WTC11 (cell line): ENCODE measurements around the gene SECISBP2L. TPM values are rescaled to one million over a fixed set of nuclear protein-coding genes. Genes with fewer than 3 reads are reported as not detected.

Experiments
- ATAC-seq: fragments of 200-7000 bp; cut with Tn5 transposase; 2 replicates; pipeline ENCODE4 v1.10.0; 2021; ENCODE audit warnings: mild to moderate bottlenecking, moderate library complexity
- CTCF ChIA-PET: fragments of 300-600 bp; sonication (Branson Sonifier 250); formaldehyde crosslinking; loops from one replicate; lab custom pipeline; 2021; ENCODE audit warnings: antibody characterized with exemption; lab: Charles Lee
- POLR2A ChIA-PET: fragments of 350-600 bp; sonication (Branson Sonifier 250); formaldehyde crosslinking; loops from one replicate; lab custom pipeline; 2021; ENCODE audit warnings: antibody characterized with exemption; lab: Charles Lee
- DNase-seq: peaks from one replicate; pipeline ENCODE4 v3.0.0; 2021; ENCODE audit warnings: low spot score
- H3K27ac Mint-ChIP-seq: 2 replicates; pipeline ENCODE4 v1.8.0; 2021; ENCODE audit warnings: mixed read lengths
- H3K27me3 Mint-ChIP-seq: 2 replicates; pipeline ENCODE4 v1.8.0; 2021; ENCODE audit warnings: low read depth, mild to moderate bottlenecking, moderate library complexity, mixed read lengths
- H3K36me3 Mint-ChIP-seq: 2 replicates; pipeline ENCODE4 v1.8.0; 2021; ENCODE audit warnings: mixed read lengths
- H3K4me1 Mint-ChIP-seq: 2 replicates; pipeline ENCODE4 v1.8.0; 2022; ENCODE audit warnings: mixed read lengths
- H3K4me3 Mint-ChIP-seq: 2 replicates; pipeline ENCODE4 v1.8.0; 2021; ENCODE audit warnings: mild to moderate bottlenecking, moderate library complexity, mixed read lengths
- H3K9me3 Mint-ChIP-seq: 2 replicates; pipeline ENCODE4 v1.8.0; 2021; ENCODE audit warnings: mixed read lengths
- AFF4 ChIP-seq: sonication (generic); formaldehyde crosslinking; IDR thresholded peaks from 2 replicates; pipeline ENCODE4 v1.8.1; 2023; ENCODE audit warnings: mild to moderate bottlenecking, missing genetic modification reagents, borderline replicate concordance
- ATF6 ChIP-seq: sonication (generic); formaldehyde crosslinking; IDR thresholded peaks from 2 replicates; pipeline ENCODE4 v1.8.1; 2023; ENCODE audit warnings: mild to moderate bottlenecking, missing genetic modification reagents
- CBFB ChIP-seq: sonication (generic); formaldehyde crosslinking; IDR thresholded peaks from 2 replicates; pipeline ENCODE4 v1.8.1; 2022; ENCODE audit warnings: mild to moderate bottlenecking, low read depth, missing genetic modification reagents
- NR2C2 ChIP-seq: sonication (generic); formaldehyde crosslinking; IDR thresholded peaks from 2 replicates; pipeline ENCODE4 v1.8.0; 2022; ENCODE audit warnings: mild to moderate bottlenecking, missing genetic modification reagents
- OVOL2 ChIP-seq: fragments of 250-450 bp; sonication (Bioruptor Pico); IDR thresholded peaks from 2 replicates; pipeline ENCODE4 v1.9.0; 2021; ENCODE audit warnings: mild to moderate bottlenecking, borderline replicate concordance
- PRDM15 ChIP-seq: sonication (generic); formaldehyde crosslinking; IDR thresholded peaks from 2 replicates; pipeline ENCODE4 v1.8.0; 2022; ENCODE audit warnings: missing genetic modification reagents
- SMAD4 ChIP-seq: sonication (generic); formaldehyde crosslinking; IDR thresholded peaks from 2 replicates; pipeline ENCODE4 v1.8.0; 2022; ENCODE audit warnings: mild to moderate bottlenecking, missing genetic modification reagents
- TEAD1 ChIP-seq: sonication (generic); formaldehyde crosslinking; IDR thresholded peaks from 2 replicates; pipeline ENCODE4 v1.8.0; 2022; ENCODE audit warnings: mild to moderate bottlenecking, missing genetic modification reagents
- ZNF121 ChIP-seq: sonication (generic); formaldehyde crosslinking; IDR thresholded peaks from 2 replicates; pipeline ENCODE4 v1.8.0; 2023; ENCODE audit warnings: missing genetic modification reagents
- ZNF219 ChIP-seq: sonication (generic); formaldehyde crosslinking; IDR thresholded peaks from 2 replicates; pipeline ENCODE4 v1.8.0; 2023; ENCODE audit warnings: missing genetic modification reagents, mild to moderate bottlenecking, borderline replicate concordance
- ZNF317 ChIP-seq: sonication (generic); formaldehyde crosslinking; IDR thresholded peaks from 2 replicates; pipeline ENCODE4 v1.8.1; 2023; ENCODE audit warnings: low read depth, mild to moderate bottlenecking, moderate library complexity, missing genetic modification reagents, borderline replicate concordance
- ZNF416 ChIP-seq: fragments of 250-450 bp; sonication (Bioruptor Pico); IDR thresholded peaks from 2 replicates; pipeline ENCODE4 v1.9.0; 2021; ENCODE audit warnings: mild to moderate bottlenecking, inconsistent platforms
- total RNA-seq: library from RNA; stranded (reverse); gene quantifications from 3 replicates; pipeline ENCODE4 v1.2.3, GENCODE V29; 2021
- TF ChIP-seq, protein P1 (sequence below): sonication (generic); formaldehyde crosslinking; IDR thresholded peaks from 2 replicates; pipeline ENCODE4 v1.8.0; 2022; ENCODE audit warnings: mild to moderate bottlenecking, missing genetic modification reagents
- TF ChIP-seq, protein P2 (sequence below): sonication (generic); formaldehyde crosslinking; IDR thresholded peaks from 2 replicates; pipeline ENCODE4 v1.8.0; 2022; ENCODE audit warnings: mild to moderate bottlenecking, missing genetic modification reagents
- TF ChIP-seq, protein P3 (sequence below): sonication (generic); formaldehyde crosslinking; IDR thresholded peaks from 2 replicates; pipeline ENCODE4 v1.8.0; 2022; ENCODE audit warnings: mild to moderate bottlenecking, missing genetic modification reagents

SECISBP2L gene
- total RNA-seq, 1 experiment from 2014 or later: 30.4 TPM

DNA sequence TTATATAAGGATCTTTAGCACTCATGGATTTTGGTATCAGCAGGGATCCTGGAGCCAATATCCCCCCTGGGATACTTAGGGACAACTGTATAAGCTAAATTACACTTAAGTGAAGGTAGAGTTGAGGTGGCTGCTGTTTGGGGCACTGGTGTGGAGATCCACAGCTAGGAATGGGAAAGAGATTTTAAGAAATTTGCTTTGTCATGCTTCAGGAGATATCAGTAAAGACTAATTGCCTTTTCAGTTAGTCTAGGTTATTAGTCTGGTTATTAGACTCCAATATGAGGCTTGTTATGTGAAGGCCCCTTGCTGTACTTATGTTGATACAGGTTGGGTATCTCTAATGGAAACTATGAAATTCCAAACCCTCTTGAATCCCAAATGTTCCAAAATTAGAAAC, 1.2 kb upstream of the SECISBP2L start:
- Mint-ChIP-seq H3K27ac (no peak overlapping the region), H3K27me3 (no peaks in the 10 kb centered on the region; the same call in 1 of the 2 replicates), H3K36me3 (no peaks in the 10 kb centered on the region; the same call in 1 of the 2 replicates), H3K4me3 (no peak overlapping the region), H3K9me3 (peaks cover 17% of the 10 kb centered on the region), H3K4me1 (peaks cover 17% of the 10 kb centered on the region)
- TF ChIP-seq ZNF219 (no peak), SMAD4 (CRISPR knock-in tag) (no peak), NR2C2 (CRISPR knock-in tag) (no peak), PRDM15 (CRISPR knock-in tag) (no peak), ATF6 (CRISPR knock-in tag) (no peak), ZNF416 (CRISPR knock-in tag) (no peak), TEAD1 (CRISPR knock-in tag) (no peak), ZNF317 (CRISPR knock-in tag) (no peak), OVOL2 (CRISPR knock-in tag) (no peak), CBFB (no peak), ZNF121 (CRISPR knock-in tag) (no peak), AFF4 (CRISPR knock-in tag) (no peak)
- TF ChIP-seq, protein P1, sequence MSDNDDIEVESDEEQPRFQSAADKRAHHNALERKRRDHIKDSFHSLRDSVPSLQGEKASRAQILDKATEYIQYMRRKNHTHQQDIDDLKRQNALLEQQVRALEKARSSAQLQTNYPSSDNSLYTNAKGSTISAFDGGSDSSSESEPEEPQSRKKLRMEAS (CRISPR knock-in tag): no peak
- TF ChIP-seq, protein P2, sequence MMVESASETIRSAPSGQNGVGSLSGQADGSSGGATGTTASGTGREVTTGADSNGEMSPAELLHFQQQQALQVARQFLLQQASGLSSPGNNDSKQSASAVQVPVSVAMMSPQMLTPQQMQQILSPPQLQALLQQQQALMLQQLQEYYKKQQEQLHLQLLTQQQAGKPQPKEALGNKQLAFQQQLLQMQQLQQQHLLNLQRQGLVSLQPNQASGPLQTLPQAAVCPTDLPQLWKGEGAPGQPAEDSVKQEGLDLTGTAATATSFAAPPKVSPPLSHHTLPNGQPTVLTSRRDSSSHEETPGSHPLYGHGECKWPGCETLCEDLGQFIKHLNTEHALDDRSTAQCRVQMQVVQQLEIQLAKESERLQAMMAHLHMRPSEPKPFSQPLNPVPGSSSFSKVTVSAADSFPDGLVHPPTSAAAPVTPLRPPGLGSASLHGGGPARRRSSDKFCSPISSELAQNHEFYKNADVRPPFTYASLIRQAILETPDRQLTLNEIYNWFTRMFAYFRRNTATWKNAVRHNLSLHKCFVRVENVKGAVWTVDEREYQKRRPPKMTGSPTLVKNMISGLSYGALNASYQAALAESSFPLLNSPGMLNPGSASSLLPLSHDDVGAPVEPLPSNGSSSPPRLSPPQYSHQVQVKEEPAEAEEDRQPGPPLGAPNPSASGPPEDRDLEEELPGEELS (CRISPR knock-in tag): no peak
- TF ChIP-seq, protein P3, sequence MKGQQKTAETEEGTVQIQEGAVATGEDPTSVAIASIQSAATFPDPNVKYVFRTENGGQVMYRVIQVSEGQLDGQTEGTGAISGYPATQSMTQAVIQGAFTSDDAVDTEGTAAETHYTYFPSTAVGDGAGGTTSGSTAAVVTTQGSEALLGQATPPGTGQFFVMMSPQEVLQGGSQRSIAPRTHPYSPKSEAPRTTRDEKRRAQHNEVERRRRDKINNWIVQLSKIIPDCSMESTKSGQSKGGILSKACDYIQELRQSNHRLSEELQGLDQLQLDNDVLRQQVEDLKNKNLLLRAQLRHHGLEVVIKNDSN (CRISPR knock-in tag): no peak
- CTCF ChIA-PET: no interaction called here
- POLR2A ChIA-PET: no interaction called here
- DNase-seq (no peak), ATAC-seq (no peak)
